T-helper 1 cell treated with Interleukin-12 subunit alpha and Interleukin-12 subunit beta and Interleukin-4 antibody, amounts not matched to agents 30 ng/mL and 1 ng/mL, for 36 hours (primary cell): Measurements from ENCODE around the gene ARL3. TPM values are rescaled to one million over a fixed set of nuclear protein-coding genes. Genes with fewer than 3 reads are reported as not detected.
"Not testable (repeated sequence)": the region's sequence is repeated elsewhere in the genome, so short reads cannot be mapped to it uniquely, and the experiment has no call there.

Experiments used
- intact Hi-C: fragments of 100-400 bp; cut with micrococcal nuclease; formaldehyde crosslinking; loops from one replicate; pipeline ENCODE4 v1.15.1; 2024
- total RNA-seq: library from RNA; stranded (reverse); gene quantifications from 2 replicates; pipeline ENCODE4 v1.2.3, GENCODE V29; 2022

ARL3 gene, protein sequence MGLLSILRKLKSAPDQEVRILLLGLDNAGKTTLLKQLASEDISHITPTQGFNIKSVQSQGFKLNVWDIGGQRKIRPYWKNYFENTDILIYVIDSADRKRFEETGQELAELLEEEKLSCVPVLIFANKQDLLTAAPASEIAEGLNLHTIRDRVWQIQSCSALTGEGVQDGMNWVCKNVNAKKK
- total RNA-seq: 4.0 and 4.2 TPM in 2 replicates

- intact Hi-C loops: loop anchor here (1.0 to 5.0 kb wide), 15 partner anchors 29 to 1408 kb away; partner anchors contain the start of genes ACTR1A, ATP5MK, BORCS7 and CNNM2
Observed at GRCh38 chr10:102713814-102714620, at the start of gene ARL3. Gene ARL3, minus strand, starts transcription at chr10:102714397. Its CDS starts 122 bp downstream, at chr10:102714275.

- intact Hi-C loops: no loop called here
Observed at GRCh38 chr10:102763037-102763607, 48.9 kb upstream of the ARL3 start.

DNA sequence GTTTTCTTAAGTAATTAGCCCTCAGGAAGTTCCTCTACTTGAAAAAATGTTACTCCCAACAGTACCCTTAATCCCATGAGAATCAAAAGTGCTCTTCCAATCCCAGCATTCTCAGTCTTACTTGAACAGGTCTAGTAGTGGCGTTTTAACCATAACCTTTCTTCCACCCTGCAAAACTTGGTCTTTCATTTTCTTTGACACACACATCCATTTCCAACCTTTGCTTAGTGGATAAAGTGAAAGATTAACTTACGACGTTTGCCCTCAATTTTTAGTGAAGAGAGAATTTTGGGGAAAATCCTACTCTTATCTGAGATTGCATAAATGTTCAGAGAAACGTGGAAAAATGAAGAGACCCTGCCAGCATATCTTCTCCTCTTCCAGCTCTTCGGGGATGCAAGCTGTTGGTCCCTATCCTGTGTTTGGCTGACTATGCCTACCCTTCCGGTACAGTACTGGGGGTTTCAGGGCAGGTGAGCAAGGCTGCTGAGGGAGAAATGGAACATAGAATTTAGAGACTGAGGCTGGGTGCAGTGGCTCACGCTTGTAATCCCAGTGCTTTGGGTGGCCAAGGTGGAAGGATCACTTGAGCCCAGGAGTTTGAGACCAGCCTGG is 48.3 kb upstream of the ARL3 start:
- intact Hi-C loops: no loop called here

GRCh38 chr10:102761981-102762380 is 47.8 kb upstream of the ARL3 start:
- intact Hi-C loops: no loop called here

DNA sequence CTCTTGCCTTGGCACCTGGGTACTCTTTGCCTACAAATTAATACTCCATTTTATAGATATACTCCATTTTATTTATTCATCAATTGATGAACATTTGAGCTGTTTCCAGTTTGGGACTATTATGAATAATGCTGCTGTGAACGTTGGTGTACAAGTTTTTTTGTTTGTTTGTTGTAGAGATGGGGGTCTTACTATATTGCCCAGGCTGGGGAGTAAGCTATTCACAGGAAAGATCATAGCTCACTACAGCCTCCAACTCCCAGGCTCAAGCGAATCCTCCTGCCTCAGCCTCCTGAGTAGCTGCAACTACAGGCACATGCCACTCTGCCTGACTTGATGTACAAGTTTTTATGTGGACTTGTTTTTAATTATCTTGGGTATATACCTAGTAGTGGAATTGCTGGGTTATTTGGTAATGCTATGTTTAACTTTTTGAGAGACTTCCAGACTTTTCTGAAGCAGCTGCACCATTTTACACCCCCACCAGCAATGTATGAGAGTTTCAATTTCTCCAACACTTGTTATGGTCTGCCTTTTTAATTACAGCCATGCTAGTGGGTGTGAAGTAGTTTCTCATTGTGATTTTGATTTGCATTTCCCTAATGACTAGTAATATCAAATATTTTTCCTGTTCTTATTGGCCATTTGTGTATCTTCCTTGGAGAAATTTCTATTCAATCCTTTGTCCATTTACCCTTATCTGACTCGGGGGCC is 45.5 kb upstream of the ARL3 start:
- intact Hi-C loops: no loop called here

- intact Hi-C loops: not testable (repeated sequence)
Observed at GRCh38 chr10:102758933-102759262, 44.7 kb upstream of the ARL3 start.

- intact Hi-C loops: no loop called here
Observed at GRCh38 chr10:102758240-102758932, 44.2 kb upstream of the ARL3 start.

DNA sequence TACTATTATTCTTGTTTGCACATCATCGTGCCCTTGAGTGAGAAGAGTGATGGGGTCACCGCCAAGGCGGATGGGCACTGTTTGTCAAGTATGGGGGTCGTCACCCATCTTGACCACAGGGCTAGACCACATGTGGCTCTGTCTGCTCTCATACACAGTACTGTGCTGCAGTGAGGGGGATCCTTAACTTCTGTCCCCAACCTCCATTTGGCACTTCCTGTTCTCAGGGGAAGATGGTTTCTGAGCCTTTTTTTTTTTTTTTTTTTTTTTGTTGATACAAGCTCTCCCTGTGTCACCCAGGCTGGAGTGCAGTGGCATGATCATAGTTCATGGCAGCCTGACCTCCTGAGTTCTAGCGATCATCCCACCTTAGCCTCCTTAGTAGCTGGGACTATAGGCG is 43.1 kb upstream of the ARL3 start:
- intact Hi-C loops: no loop called here

- intact Hi-C loops: loop anchor here (1.0 to 5.0 kb wide), 3 partner anchors 21 to 148 kb away; no protein-coding TSS in a partner anchor
Observed at GRCh38 chr10:102753718-102754117, 39.5 kb upstream of the ARL3 start.

DNA sequence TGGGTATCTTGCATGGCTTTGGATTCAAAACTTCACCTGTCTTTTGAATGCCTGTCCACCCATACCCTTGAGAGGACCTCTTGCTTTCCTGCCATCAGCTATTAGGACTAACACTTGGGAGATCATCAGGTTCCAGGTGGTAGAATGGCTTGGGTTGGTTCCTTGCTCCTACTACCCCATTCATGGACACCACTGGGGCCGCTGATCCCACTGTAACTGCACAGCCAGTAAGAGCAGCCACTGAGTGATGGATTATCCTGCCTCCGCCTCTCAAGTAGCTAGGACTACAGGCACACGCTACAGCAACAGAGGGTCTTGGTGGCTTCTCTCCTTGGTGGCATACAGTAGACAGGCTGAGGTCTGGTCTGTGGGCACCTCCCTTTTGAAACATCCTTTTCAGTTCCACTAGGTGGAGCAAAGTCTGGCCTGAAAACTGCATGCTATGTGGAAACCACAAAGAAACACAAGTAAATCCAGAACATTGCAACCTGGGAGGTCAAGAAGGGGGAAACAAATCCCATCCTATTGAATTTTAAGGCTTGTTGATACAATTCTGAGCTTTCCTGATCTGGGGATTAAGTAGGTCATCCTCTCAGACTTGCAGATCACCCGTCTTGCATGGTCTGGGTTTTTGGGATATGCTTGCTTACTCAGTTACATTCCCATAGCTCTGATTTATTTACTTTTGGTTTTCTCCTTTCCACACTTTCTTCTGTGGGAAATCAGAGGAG is 38.9 kb upstream of the ARL3 start:
- intact Hi-C loops: loop anchor here (1.0 to 5.0 kb wide), 3 partner anchors 22 to 148 kb away; no protein-coding TSS in a partner anchor

GRCh38 chr10:102752266-102752930 is 38.2 kb upstream of the ARL3 start:
- intact Hi-C loops: loop anchor here (2.0 to 5.0 kb wide), 2 partner anchors 22 to 50 kb away; no protein-coding TSS in a partner anchor

DNA sequence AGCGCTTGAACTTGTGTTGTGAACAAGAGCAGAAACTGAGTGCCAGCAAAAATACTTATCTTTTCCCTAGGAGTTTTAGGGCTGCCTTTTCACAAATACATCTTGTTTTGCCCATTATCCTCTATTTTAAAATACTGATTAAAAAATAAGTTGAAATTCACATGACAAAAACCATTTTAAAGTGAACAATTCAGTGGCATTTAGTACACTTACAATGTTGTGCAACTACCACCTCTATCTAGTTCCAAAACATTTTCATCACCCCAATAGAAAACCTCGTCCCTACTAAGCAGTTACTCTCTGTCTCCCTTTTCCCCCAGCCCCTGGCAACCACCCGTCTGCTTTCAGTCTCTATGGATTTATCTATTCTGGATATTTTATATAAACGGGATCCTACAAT is 31.0 kb upstream of the ARL3 start:
- intact Hi-C loops: no loop called here

- intact Hi-C loops: loop anchor here (5.0 kb wide), 1 partner anchor 312 kb away; the partner anchor contains the start of gene CUEDC2
Observed at GRCh38 chr10:102744374-102745051, 30.3 kb upstream of the ARL3 start.

GRCh38 chr10:102743588-102744373 is 29.6 kb upstream of the ARL3 start, which contains the start of gene WBP1L:
Gene WBP1L, plus strand, starts transcription at chr10:102743948. Its CDS starts 106 bp downstream, at chr10:102744054.
- intact Hi-C loops: loop anchor here (1.0 to 5.0 kb wide), 14 partner anchors 29 to 653 kb away; partner anchors contain the start of genes ARL3, ATP5MK, BORCS7 and CNNM2

- intact Hi-C loops: loop anchor here (1.0 to 5.0 kb wide), 14 partner anchors 29 to 653 kb away; partner anchors contain the start of genes ARL3, ATP5MK, BORCS7 and CNNM2
Observed at GRCh38 chr10:102743078-102743587, 28.9 kb upstream of the ARL3 start.

- intact Hi-C loops: loop anchor here (2.0 to 5.0 kb wide), 2 partner anchors 310 to 450 kb away; partner anchors contain the start of genes CUEDC2 and NT5C2
Observed at GRCh38 chr10:102742313-102742712, 28.1 kb upstream of the ARL3 start.

GRCh38 chr10:102741726-102742237 is 27.6 kb upstream of the ARL3 start:
- intact Hi-C loops: loop anchor here (2.0 to 5.0 kb wide), 2 partner anchors 309 to 451 kb away; partner anchors contain the start of genes CUEDC2 and NT5C2
